ENCODE data around the gene CST5.

DNA sequence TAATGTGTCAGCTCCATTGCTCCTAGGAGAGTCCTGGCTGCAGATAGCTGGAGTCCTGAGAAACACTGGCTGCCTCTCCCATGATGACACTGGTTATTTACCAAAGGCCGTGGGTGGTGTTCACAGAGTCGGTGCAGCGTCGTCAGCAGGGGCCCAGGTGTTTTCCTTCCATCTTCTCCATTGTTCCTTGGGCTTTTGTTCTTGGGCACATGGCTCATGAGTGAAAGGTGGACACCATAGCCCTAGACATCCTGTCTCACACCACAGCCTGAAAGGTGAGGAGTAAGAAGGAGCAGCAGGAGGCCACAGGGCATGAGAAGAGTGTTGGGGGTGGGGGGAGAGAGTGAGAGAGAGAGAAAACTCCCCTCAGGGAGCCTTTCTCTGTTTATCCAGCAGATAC, 9.1 kb downstream of the CST5 start:
- TF ChIP-seq, protein P1, sequence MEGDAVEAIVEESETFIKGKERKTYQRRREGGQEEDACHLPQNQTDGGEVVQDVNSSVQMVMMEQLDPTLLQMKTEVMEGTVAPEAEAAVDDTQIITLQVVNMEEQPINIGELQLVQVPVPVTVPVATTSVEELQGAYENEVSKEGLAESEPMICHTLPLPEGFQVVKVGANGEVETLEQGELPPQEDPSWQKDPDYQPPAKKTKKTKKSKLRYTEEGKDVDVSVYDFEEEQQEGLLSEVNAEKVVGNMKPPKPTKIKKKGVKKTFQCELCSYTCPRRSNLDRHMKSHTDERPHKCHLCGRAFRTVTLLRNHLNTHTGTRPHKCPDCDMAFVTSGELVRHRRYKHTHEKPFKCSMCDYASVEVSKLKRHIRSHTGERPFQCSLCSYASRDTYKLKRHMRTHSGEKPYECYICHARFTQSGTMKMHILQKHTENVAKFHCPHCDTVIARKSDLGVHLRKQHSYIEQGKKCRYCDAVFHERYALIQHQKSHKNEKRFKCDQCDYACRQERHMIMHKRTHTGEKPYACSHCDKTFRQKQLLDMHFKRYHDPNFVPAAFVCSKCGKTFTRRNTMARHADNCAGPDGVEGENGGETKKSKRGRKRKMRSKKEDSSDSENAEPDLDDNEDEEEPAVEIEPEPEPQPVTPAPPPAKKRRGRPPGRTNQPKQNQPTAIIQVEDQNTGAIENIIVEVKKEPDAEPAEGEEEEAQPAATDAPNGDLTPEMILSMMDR (IDR thresholded peaks at IDR 0.05 in 2 of 3, conservative IDR thresholded peaks at IDR 0.05 in 1 of 3; ENCODE audit: control insufficient read depth in 2 of 3, extremely low read depth in 1 of 3, insufficient read depth in 1 of 3, low read depth in 3 of 3, low read length in 3 of 3): no peak
- TF ChIP-seq ZNF274 (IDR thresholded peaks at IDR 0.05; ENCODE audit: insufficient read depth, insufficient read length) (no peak), BRCA1 (IDR thresholded peaks at IDR 0.05; ENCODE audit: low read depth, low read length) (no peak), TAF1 (IDR thresholded peaks at IDR 0.05; ENCODE audit: borderline replicate concordance, low read depth, low read length) (no peak), ZZZ3 (IDR thresholded peaks at IDR 0.05; ENCODE audit: control insufficient read depth, insufficient read length, low read depth) (no peak), CHD1 (IDR thresholded peaks at IDR 0.05; ENCODE audit: low read depth, low read length) (no peak), RAD21 (IDR thresholded peaks at IDR 0.05; ENCODE audit: insufficient read depth, low read depth, low read length) (no peak), POLR2AphosphoS2 (IDR thresholded peaks at IDR 0.05; ENCODE audit: low read depth, low read length) (no peak), CHD4 (IDR thresholded peaks at IDR 0.05) (no peak)
- TF ChIP-seq, protein P2, sequence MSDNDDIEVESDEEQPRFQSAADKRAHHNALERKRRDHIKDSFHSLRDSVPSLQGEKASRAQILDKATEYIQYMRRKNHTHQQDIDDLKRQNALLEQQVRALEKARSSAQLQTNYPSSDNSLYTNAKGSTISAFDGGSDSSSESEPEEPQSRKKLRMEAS (IDR thresholded peaks at IDR 0.05; ENCODE audit: low read depth, low read length): no peak
